GM23338 (cell line): ENCODE results near the gene MGLL. TPM values are rescaled to one million over a fixed set of nuclear protein-coding genes. Genes with fewer than 3 reads are reported as not detected.

ENCODE experiments used
- ATAC-seq: fragments of 200-7000 bp; cut with Tn5 transposase; 3 replicates; pipeline ENCODE4 v1.9.1; 2020
- DNase-seq: peaks from one replicate; pipeline ENCODE4 v3.0.0-alpha.2; 2015; ENCODE audit warnings: low spot score
- H2AFZ ChIP-seq: fragments of 200-600 bp; sonication (generic); 2 replicates; pipeline ENCODE4 v1.8.0; 2016; ENCODE audit warnings: antibody characterized with exemption, mild to moderate bottlenecking, moderate library complexity
- H3F3A ChIP-seq: fragments of 200-600 bp; sonication (generic); replicated peaks from 2 replicates; pipeline ENCODE4 v1.8.0; 2017; ENCODE audit warnings: antibody characterized with exemption, mixed run types, low read depth
- H3K27ac ChIP-seq: fragments of 200-600 bp; sonication (generic); 2 replicates; pipeline ENCODE4 v1.6.1; 2016; ENCODE audit warnings: low read depth
- H3K27me3 ChIP-seq: fragments of 200-600 bp; sonication (generic); 2 replicates; pipeline ENCODE4 v1.8.0; 2016; ENCODE audit warnings: mild to moderate bottlenecking, mixed run types, moderate library complexity; ENCODE audit not compliant: insufficient read depth
- H3K36me3 ChIP-seq: fragments of 200-600 bp; sonication (generic); 2 replicates; pipeline ENCODE4 v1.8.0; 2016; ENCODE audit warnings: mild to moderate bottlenecking; ENCODE audit not compliant: insufficient read depth
- H3K4me1 ChIP-seq: fragments of 200-600 bp; sonication (generic); 2 replicates; pipeline ENCODE4 v1.8.0; 2016; ENCODE audit warnings: mild to moderate bottlenecking, moderate library complexity; ENCODE audit not compliant: insufficient read depth
- H3K4me2 ChIP-seq: fragments of 200-600 bp; sonication (generic); 2 replicates; pipeline ENCODE4 v1.7.1; 2017; ENCODE audit warnings: mixed run types
- H3K4me3 ChIP-seq: fragments of 200-600 bp; sonication (generic); 2 replicates; pipeline ENCODE4 v1.6.1; 2016; ENCODE audit warnings: mixed run types
- H3K79me2 ChIP-seq: fragments of 200-600 bp; sonication (generic); replicated peaks from 2 replicates; pipeline ENCODE4 v1.8.0; 2017; ENCODE audit warnings: mild to moderate bottlenecking; ENCODE audit not compliant: insufficient read depth
- H3K9me2 ChIP-seq: fragments of 200-600 bp; sonication (generic); 2 replicates; pipeline ENCODE4 v1.8.0; 2017; ENCODE audit not compliant: insufficient read depth
- H4K20me1 ChIP-seq: fragments of 200-600 bp; sonication (generic); replicated peaks from 2 replicates; pipeline ENCODE4 v1.8.0; 2017; ENCODE audit warnings: mild to moderate bottlenecking; ENCODE audit not compliant: insufficient read depth
- H3K27ac Mint-ChIP-seq: 2 replicates; pipeline ENCODE4 v1.8.0; 2020; ENCODE audit warnings: inconsistent platforms, mild to moderate bottlenecking, moderate library complexity, mixed read lengths
- H3K27me3 Mint-ChIP-seq: 3 replicates; pipeline ENCODE4 v1.8.0; 2022; ENCODE audit warnings: low read depth, mild to moderate bottlenecking, moderate library complexity, mixed read lengths, inconsistent platforms; ENCODE audit not compliant: insufficient read depth, poor library complexity
- H3K36me3 Mint-ChIP-seq: 3 replicates; pipeline ENCODE4 v1.8.0; 2021; ENCODE audit warnings: low read depth, mild to moderate bottlenecking, inconsistent platforms, moderate library complexity, mixed read lengths
- H3K4me1 Mint-ChIP-seq: 3 replicates; pipeline ENCODE4 v1.8.0; 2020; ENCODE audit warnings: mild to moderate bottlenecking, inconsistent platforms, mixed read lengths
- H3K4me3 Mint-ChIP-seq: 3 replicates; pipeline ENCODE4 v1.8.0; 2021; ENCODE audit warnings: moderate library complexity, mild to moderate bottlenecking, inconsistent platforms, mixed read lengths
- H3K9me3 Mint-ChIP-seq: 3 replicates; pipeline ENCODE4 v1.8.0; 2020; ENCODE audit warnings: moderate library complexity, mild to moderate bottlenecking, inconsistent platforms, mixed read lengths
- CREB1 ChIP-seq: fragments of 250-450 bp; sonication (Bioruptor Pico); IDR thresholded peaks from 2 replicates; pipeline ENCODE4 v1.5.0; 2020; ENCODE audit warnings: low read depth, mild to moderate bottlenecking, moderate library complexity
- EZH2 ChIP-seq: fragments of 200-600 bp; sonication (generic); IDR thresholded peaks from one replicate; pipeline ENCODE4 v1.8.0; 2017; ENCODE audit warnings: antibody characterized with exemption, mild to moderate bottlenecking, low read depth; ENCODE audit not compliant: unreplicated experiment
- EZH2phosphoT487 ChIP-seq: fragments of 200-600 bp; sonication (generic); IDR thresholded peaks from one replicate; pipeline ENCODE4 v1.8.1; 2018; ENCODE audit warnings: antibody characterized with exemption; ENCODE audit not compliant: unreplicated experiment
- JUNB ChIP-seq: IDR thresholded peaks from one replicate; pipeline ENCODE4 v1.6.1; 2016; ENCODE audit warnings: antibody characterized with exemption; ENCODE audit not compliant: unreplicated experiment
- NANOG ChIP-seq: IDR thresholded peaks from 2 replicates; pipeline ENCODE4 v1.6.1; 2016; ENCODE audit warnings: antibody characterized with exemption, borderline replicate concordance
- POLR2AphosphoS5 ChIP-seq: IDR thresholded peaks from 2 replicates; pipeline ENCODE4 v1.6.1; 2016; ENCODE audit warnings: antibody characterized with exemption, low read depth
- STAT1 ChIP-seq: IDR thresholded peaks from one replicate; pipeline ENCODE4 v1.6.1; 2016; ENCODE audit warnings: antibody characterized with exemption; ENCODE audit not compliant: unreplicated experiment
- ZNF114 ChIP-seq: fragments of 250-450 bp; sonication (Bioruptor Pico); IDR thresholded peaks from 2 replicates; pipeline ENCODE4 v1.5.0; 2020; ENCODE audit warnings: mild to moderate bottlenecking, moderate library complexity
- ZNF331 ChIP-seq: fragments of 250-450 bp; sonication (Bioruptor Pico); IDR thresholded peaks from 2 replicates; pipeline ENCODE4 v1.5.0; 2020; ENCODE audit warnings: low read depth, mild to moderate bottlenecking, moderate library complexity
- polyA plus RNA-seq: library from polyadenylated mRNA; unstranded; fragments of >200 nt; fragmentation: Nextera tagmentation; extraction: Ambion mirVana; gene quantifications from 2 replicates; pipeline ENCODE4 v1.2.1, GENCODE V29; 2016
- total RNA-seq: library from RNA; depleted of rRNA; stranded (reverse); fragments of >200 nt; shearing (Covaris generic); gene quantifications from 2 replicates; pipeline ENCODE4 v1.2.3, GENCODE V29; 2014
- TF ChIP-seq, protein P1 (sequence below): fragments of 250-450 bp; sonication (Bioruptor Pico); IDR thresholded peaks from 2 replicates; pipeline ENCODE4 v1.5.0; 2020; ENCODE audit warnings: mild to moderate bottlenecking, moderate library complexity
- TF ChIP-seq, protein P2 (sequence below): IDR thresholded peaks from one replicate; pipeline ENCODE4 v1.6.1; 2018; ENCODE audit warnings: antibody characterized with exemption; ENCODE audit not compliant: unreplicated experiment
- TF ChIP-seq, protein P3 (sequence below): IDR thresholded peaks from 2 replicates; pipeline ENCODE4 v1.6.1; 2016; ENCODE audit warnings: antibody characterized with exemption
- TF ChIP-seq, protein P4 (sequence below), 2 experiments: fragments of 200-600 bp in 1 of 2; sonication (generic) in 1 of 2; conservative IDR thresholded peaks; 2 replicates each; pipeline versions ENCODE4 v1.5.1 to v1.6.1; 2016 to 2017; ENCODE audit warnings: antibody characterized with exemption in 2 of 2, low read depth in 2 of 2, mild to moderate bottlenecking in 2 of 2, moderate library complexity in 1 of 2

MGLL gene
- total and polyA plus RNA-seq, 2 experiments from 2014 or later = 0.71 to 0.83 TPM

DNA sequence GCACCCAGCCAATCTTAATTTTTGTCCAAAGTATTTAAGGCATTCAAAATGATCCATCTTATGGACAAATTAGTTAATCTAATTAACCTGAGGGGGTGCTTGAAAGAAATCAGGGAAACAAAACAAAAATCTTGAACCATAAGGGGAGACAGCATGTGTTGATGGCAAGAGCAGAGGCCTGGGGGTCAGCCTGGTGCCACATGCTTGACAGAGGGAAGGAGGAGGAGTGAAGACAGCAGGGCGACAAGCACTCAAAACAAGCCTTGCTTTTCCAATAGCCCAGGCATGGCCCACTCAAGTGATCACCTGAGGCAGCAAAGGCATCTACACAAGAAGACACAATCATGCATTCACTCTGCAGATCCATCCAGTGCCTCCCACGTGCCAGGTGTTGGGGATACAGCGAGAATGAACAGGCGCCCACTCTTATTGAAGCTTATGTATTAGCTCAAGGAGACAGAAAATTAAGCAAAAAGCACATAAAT is 25.0 kb upstream of the MGLL start:
- Histone ChIP-seq H3K4me2 (no peak overlapping the region), H4K20me1 (no peaks in the 10 kb centered on the region), H3K36me3 (no peaks in the 10 kb centered on the region), H3F3A (no peaks in the 10 kb centered on the region), H3K27ac (no peak overlapping the region), H3K4me1 (peaks cover 4% of the 10 kb centered on the region), H3K27me3 (no peaks in the 10 kb centered on the region), H3K79me2 (no peaks in the 10 kb centered on the region), H3K4me3 (no peak overlapping the region), H3K9me2 (no peaks in the 10 kb centered on the region), H2AFZ (no peak overlapping the region)
- H3K4me1 Mint-ChIP-seq = peaks cover 21% of the 10 kb centered on the region
- no peak for DNase-seq
- H3K27me3 Mint-ChIP-seq = no peaks in the 10 kb centered on the region
- no peak overlapping the region for H3K4me3 Mint-ChIP-seq
- ATAC-seq = no peak
- H3K9me3 Mint-ChIP-seq = no peaks in the 10 kb centered on the region
- no peak for TF ChIP-seq ZNF114 (CRISPR knock-in tag)
- TF ChIP-seq, protein P1, sequence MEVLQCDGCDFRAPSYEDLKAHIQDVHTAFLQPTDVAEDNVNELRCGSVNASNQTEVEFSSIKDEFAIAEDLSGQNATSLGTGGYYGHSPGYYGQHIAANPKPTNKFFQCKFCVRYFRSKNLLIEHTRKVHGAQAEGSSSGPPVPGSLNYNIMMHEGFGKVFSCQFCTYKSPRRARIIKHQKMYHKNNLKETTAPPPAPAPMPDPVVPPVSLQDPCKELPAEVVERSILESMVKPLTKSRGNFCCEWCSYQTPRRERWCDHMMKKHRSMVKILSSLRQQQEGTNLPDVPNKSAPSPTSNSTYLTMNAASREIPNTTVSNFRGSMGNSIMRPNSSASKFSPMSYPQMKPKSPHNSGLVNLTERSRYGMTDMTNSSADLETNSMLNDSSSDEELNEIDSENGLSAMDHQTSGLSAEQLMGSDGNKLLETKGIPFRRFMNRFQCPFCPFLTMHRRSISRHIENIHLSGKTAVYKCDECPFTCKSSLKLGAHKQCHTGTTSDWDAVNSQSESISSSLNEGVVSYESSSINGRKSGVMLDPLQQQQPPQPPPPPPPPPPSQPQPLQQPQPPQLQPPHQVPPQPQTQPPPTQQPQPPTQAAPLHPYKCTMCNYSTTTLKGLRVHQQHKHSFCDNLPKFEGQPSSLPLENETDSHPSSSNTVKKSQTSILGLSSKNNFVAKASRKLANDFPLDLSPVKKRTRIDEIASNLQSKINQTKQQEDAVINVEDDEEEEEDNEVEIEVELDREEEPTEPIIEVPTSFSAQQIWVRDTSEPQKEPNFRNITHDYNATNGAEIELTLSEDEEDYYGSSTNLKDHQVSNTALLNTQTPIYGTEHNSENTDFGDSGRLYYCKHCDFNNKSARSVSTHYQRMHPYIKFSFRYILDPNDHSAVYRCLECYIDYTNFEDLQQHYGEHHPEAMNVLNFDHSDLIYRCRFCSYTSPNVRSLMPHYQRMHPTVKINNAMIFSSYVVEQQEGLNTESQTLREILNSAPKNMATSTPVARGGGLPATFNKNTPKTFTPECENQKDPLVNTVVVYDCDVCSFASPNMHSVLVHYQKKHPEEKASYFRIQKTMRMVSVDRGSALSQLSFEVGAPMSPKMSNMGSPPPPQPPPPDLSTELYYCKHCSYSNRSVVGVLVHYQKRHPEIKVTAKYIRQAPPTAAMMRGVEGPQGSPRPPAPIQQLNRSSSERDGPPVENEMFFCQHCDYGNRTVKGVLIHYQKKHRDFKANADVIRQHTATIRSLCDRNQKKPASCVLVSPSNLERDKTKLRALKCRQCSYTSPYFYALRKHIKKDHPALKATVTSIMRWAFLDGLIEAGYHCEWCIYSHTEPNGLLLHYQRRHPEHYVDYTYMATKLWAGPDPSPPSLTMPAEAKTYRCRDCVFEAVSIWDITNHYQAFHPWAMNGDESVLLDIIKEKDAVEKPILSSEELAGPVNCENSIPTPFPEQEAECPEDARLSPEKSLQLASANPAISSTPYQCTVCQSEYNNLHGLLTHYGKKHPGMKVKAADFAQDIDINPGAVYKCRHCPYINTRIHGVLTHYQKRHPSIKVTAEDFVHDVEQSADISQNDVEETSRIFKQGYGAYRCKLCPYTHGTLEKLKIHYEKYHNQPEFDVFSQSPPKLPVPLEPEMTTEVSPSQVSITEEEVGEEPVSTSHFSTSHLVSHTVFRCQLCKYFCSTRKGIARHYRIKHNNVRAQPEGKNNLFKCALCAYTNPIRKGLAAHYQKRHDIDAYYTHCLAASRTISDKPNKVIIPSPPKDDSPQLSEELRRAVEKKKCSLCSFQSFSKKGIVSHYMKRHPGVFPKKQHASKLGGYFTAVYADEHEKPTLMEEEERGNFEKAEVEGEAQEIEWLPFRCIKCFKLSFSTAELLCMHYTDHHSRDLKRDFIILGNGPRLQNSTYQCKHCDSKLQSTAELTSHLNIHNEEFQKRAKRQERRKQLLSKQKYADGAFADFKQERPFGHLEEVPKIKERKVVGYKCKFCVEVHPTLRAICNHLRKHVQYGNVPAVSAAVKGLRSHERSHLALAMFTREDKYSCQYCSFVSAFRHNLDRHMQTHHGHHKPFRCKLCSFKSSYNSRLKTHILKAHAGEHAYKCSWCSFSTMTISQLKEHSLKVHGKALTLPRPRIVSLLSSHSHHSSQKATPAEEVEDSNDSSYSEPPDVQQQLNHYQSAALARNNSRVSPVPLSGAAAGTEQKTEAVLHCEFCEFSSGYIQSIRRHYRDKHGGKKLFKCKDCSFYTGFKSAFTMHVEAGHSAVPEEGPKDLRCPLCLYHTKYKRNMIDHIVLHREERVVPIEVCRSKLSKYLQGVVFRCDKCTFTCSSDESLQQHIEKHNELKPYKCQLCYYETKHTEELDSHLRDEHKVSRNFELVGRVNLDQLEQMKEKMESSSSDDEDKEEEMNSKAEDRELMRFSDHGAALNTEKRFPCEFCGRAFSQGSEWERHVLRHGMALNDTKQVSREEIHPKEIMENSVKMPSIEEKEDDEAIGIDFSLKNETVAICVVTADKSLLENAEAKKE (CRISPR knock-in tag) = no peak
- TF ChIP-seq, protein P2, sequence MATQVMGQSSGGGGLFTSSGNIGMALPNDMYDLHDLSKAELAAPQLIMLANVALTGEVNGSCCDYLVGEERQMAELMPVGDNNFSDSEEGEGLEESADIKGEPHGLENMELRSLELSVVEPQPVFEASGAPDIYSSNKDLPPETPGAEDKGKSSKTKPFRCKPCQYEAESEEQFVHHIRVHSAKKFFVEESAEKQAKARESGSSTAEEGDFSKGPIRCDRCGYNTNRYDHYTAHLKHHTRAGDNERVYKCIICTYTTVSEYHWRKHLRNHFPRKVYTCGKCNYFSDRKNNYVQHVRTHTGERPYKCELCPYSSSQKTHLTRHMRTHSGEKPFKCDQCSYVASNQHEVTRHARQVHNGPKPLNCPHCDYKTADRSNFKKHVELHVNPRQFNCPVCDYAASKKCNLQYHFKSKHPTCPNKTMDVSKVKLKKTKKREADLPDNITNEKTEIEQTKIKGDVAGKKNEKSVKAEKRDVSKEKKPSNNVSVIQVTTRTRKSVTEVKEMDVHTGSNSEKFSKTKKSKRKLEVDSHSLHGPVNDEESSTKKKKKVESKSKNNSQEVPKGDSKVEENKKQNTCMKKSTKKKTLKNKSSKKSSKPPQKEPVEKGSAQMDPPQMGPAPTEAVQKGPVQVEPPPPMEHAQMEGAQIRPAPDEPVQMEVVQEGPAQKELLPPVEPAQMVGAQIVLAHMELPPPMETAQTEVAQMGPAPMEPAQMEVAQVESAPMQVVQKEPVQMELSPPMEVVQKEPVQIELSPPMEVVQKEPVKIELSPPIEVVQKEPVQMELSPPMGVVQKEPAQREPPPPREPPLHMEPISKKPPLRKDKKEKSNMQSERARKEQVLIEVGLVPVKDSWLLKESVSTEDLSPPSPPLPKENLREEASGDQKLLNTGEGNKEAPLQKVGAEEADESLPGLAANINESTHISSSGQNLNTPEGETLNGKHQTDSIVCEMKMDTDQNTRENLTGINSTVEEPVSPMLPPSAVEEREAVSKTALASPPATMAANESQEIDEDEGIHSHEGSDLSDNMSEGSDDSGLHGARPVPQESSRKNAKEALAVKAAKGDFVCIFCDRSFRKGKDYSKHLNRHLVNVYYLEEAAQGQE = no peak
- TF ChIP-seq EZH2phosphoT487 = no peak
- TF ChIP-seq, protein P3, sequence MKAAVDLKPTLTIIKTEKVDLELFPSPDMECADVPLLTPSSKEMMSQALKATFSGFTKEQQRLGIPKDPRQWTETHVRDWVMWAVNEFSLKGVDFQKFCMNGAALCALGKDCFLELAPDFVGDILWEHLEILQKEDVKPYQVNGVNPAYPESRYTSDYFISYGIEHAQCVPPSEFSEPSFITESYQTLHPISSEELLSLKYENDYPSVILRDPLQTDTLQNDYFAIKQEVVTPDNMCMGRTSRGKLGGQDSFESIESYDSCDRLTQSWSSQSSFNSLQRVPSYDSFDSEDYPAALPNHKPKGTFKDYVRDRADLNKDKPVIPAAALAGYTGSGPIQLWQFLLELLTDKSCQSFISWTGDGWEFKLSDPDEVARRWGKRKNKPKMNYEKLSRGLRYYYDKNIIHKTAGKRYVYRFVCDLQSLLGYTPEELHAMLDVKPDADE = no peak
- TF ChIP-seq EZH2 = no peak
- TF ChIP-seq CREB1 (CRISPR knock-in tag) = no peak
- TF ChIP-seq, protein P4, sequence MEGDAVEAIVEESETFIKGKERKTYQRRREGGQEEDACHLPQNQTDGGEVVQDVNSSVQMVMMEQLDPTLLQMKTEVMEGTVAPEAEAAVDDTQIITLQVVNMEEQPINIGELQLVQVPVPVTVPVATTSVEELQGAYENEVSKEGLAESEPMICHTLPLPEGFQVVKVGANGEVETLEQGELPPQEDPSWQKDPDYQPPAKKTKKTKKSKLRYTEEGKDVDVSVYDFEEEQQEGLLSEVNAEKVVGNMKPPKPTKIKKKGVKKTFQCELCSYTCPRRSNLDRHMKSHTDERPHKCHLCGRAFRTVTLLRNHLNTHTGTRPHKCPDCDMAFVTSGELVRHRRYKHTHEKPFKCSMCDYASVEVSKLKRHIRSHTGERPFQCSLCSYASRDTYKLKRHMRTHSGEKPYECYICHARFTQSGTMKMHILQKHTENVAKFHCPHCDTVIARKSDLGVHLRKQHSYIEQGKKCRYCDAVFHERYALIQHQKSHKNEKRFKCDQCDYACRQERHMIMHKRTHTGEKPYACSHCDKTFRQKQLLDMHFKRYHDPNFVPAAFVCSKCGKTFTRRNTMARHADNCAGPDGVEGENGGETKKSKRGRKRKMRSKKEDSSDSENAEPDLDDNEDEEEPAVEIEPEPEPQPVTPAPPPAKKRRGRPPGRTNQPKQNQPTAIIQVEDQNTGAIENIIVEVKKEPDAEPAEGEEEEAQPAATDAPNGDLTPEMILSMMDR (conservative IDR thresholded peaks at IDR 0.05; ENCODE audit: low read depth in 2 of 2) = no peak
- TF ChIP-seq NANOG = no peak
- no peak for TF ChIP-seq ZNF331 (CRISPR knock-in tag)
- TF ChIP-seq POLR2AphosphoS5 = no peak
- TF ChIP-seq JUNB = no peak
- no peak for TF ChIP-seq STAT1
- H3K27ac Mint-ChIP-seq = no peak overlapping the region
- H3K36me3 Mint-ChIP-seq = no peaks in the 10 kb centered on the region
